ENCODE results near the gene PCDHA5. TPM values are rescaled to one million over a fixed set of nuclear protein-coding genes. Genes with fewer than 3 reads are reported as not detected.

PCDHA5 gene
- total RNA-seq, 1 experiment from 2014 or later: not detected

- no peak for DNase-seq (ENCODE audit: low read depth)
These were observed 36.5 kb downstream of the PCDHA5 start for GRCh38 chr5:140857987-140858240.

- DNase-seq (ENCODE audit: low read depth): no peak
These were observed 41.3 kb downstream of the PCDHA5 start for GRCh38 chr5:140862441-140863295.

- peak; percentile 2 for DNase-seq (ENCODE audit: low read depth)
These were observed 47.5 kb downstream of the PCDHA5 start, which contains the start of gene PCDHA11 for GRCh38 chr5:140868721-140869554. Gene PCDHA11 (plus strand): TSS chr5:140868957. CDS start chr5:140869104, 147 bp downstream.

GRCh38 chr5:140869555-140869886, 48.1 kb downstream of the PCDHA5 start:
- DNase-seq (ENCODE audit: low read depth): no peak

- no peak for DNase-seq (ENCODE audit: low read depth)
These were observed 49.1 kb downstream of the PCDHA5 start for GRCh38 chr5:140870221-140871201.

Other genes starting within 250 kb of the PCDHA5 start
- 0.96 and 1.1 TPM in 2 replicates for gene CD14, start 188.4 kb upstream of the PCDHA5 start, total RNA-seq (2014; rRNA removed)
- 42.8 and 43.0 TPM in 2 replicates for gene TMCO6, start 182.2 kb upstream of the PCDHA5 start, total RNA-seq (2014; rRNA removed)
- 44.0 and 48.5 TPM in 2 replicates for gene NDUFA2, start 174.0 kb upstream of the PCDHA5 start, total RNA-seq (2014; rRNA removed)
- 96.8 and 111 TPM in 2 replicates for gene IK, start 173.8 kb upstream of the PCDHA5 start, total RNA-seq (2014; rRNA removed)
- gene WDR55, start 156.7 kb upstream of the PCDHA5 start, total RNA-seq (2014; rRNA removed): 27.1 and 28.9 TPM in 2 replicates
- 0.52 and 1.3 TPM in 2 replicates for gene DND1, start 148.0 kb upstream of the PCDHA5 start, total RNA-seq (2014; rRNA removed)
- gene HARS1, start 130.2 kb upstream of the PCDHA5 start, total RNA-seq (2014; rRNA removed): 98.9 and 103 TPM in 2 replicates
- 39.2 and 41.6 TPM in 2 replicates for gene HARS2, start 130.2 kb upstream of the PCDHA5 start, total RNA-seq (2014; rRNA removed)
- 45.2 and 45.7 TPM in 2 replicates for gene ZMAT2, start 121.2 kb upstream of the PCDHA5 start, total RNA-seq (2014; rRNA removed)
- gene PCDHA1, start 35.5 kb upstream of the PCDHA5 start, total RNA-seq (2014; rRNA removed): 0.06 TPM in 2 replicates
- gene PCDHA2, start 26.8 kb upstream of the PCDHA5 start, total RNA-seq (2014; rRNA removed): not detected in 2 replicates
- gene PCDHA3, start 20.6 kb upstream of the PCDHA5 start, total RNA-seq (2014; rRNA removed): under 0.01 and 0.06 TPM in 2 replicates
- gene PCDHA4, start 14.5 kb upstream of the PCDHA5 start, total RNA-seq (2014; rRNA removed): 0.26 and 0.40 TPM in 2 replicates
- gene PCDHA6, start 6.3 kb downstream of the PCDHA5 start, total RNA-seq (2014; rRNA removed): not detected in 2 replicates
- 0.11 and 0.19 TPM in 2 replicates for gene PCDHA7, start 12.7 kb downstream of the PCDHA5 start, total RNA-seq (2014; rRNA removed)
- gene PCDHA8, start 19.6 kb downstream of the PCDHA5 start, total RNA-seq (2014; rRNA removed): not detected in 2 replicates
- gene PCDHA9, start 26.8 kb downstream of the PCDHA5 start, total RNA-seq (2014; rRNA removed): 0.06 TPM in 1 of 2 replicates, not detected in the other
- gene PCDHA10, start 34.3 kb downstream of the PCDHA5 start, total RNA-seq (2014; rRNA removed): not detected in 2 replicates
- gene PCDHA11, start 47.3 kb downstream of the PCDHA5 start, total RNA-seq (2014; rRNA removed): 0.11 TPM in 1 of 2 replicates, not detected in the other
- not detected in 2 replicates for gene PCDHA12, start 53.7 kb downstream of the PCDHA5 start, total RNA-seq (2014; rRNA removed)
- not detected in 2 replicates for gene PCDHA13, start 60.5 kb downstream of the PCDHA5 start, total RNA-seq (2014; rRNA removed)
- not detected in 2 replicates for gene PCDHAC1, start 104.7 kb downstream of the PCDHA5 start, total RNA-seq (2014; rRNA removed)
- 0.06 and 0.23 TPM in 2 replicates for gene PCDHAC2, start 144.9 kb downstream of the PCDHA5 start, total RNA-seq (2014; rRNA removed)
- not detected in 2 replicates for gene PCDHB1, start 229.8 kb downstream of the PCDHA5 start, total RNA-seq (2014; rRNA removed)